Activated naive CD4-positive, alpha-beta T cell treated with anti-CD3 and anti-CD28 coated beads, Interleukin-2, amount 50 U/mL, for 24 hours (primary cell): ENCODE results near the gene RASD2.
A peak's percentile ranks its signal among the peaks of the same experiment; 100 is the strongest.
"Not testable (repeated sequence)": the region's sequence is repeated elsewhere in the genome, so short reads cannot be mapped to it uniquely, and the experiment has no call there.

Experiments used
- H3K27ac Mint-ChIP-seq: one replicate; pipeline ENCODE4 v1.8.0; 2021; ENCODE audit warnings: mild to moderate bottlenecking, mixed read lengths
- H3K27me3 Mint-ChIP-seq: one replicate; pipeline ENCODE4 v1.8.0; 2021; ENCODE audit warnings: mixed read lengths
- H3K36me3 Mint-ChIP-seq: one replicate; pipeline ENCODE4 v1.8.0; 2021; ENCODE audit warnings: mixed read lengths
- H3K4me1 Mint-ChIP-seq: one replicate; pipeline ENCODE4 v1.8.0; 2021; ENCODE audit warnings: mixed read lengths
- H3K4me3 Mint-ChIP-seq: one replicate; pipeline ENCODE4 v1.8.0; 2021; ENCODE audit warnings: mild to moderate bottlenecking, mixed read lengths
- H3K9me3 Mint-ChIP-seq: one replicate; pipeline ENCODE4 v1.8.0; 2021; ENCODE audit warnings: mixed read lengths

Gene RASD2

GRCh38 chr22:35540595-35541253 is at the start of gene RASD2:
Gene RASD2, plus strand, starts transcription at chr22:35540831. Its CDS starts 5,979 bp downstream, at chr22:35546810.
- Mint-ChIP-seq H3K36me3 (no peaks in the 10 kb centered on the region), H3K4me1 (peaks cover 12% of the 10 kb centered on the region), H3K4me3 (peak within 1 kb of the TSS; percentile 82), H3K27me3 (peaks cover 17% of the 10 kb centered on the region), H3K9me3 (no peaks in the 10 kb centered on the region), H3K27ac (no peak within 1 kb of the TSS)

- peaks cover 18% of the 10 kb centered on the region for H3K27me3 Mint-ChIP-seq
- H3K9me3 Mint-ChIP-seq, H3K4me1 Mint-ChIP-seq, H3K36me3 Mint-ChIP-seq, H3K4me3 Mint-ChIP-seq, H3K27ac Mint-ChIP-seq: not testable (repeated sequence)
These were observed 49.3 kb upstream of the RASD2 start for GRCh38 chr22:35491061-35491907.

GRCh38 chr22:35491908-35492380 is 48.7 kb upstream of the RASD2 start:
- Mint-ChIP-seq H3K36me3 (no peaks in the 10 kb centered on the region), H3K9me3 (no peaks in the 10 kb centered on the region), H3K27ac (no peak overlapping the region)

GRCh38 chr22:35493074-35493473 is 47.6 kb upstream of the RASD2 start:
- no peak overlapping the region for H3K27ac Mint-ChIP-seq
- peaks cover 17% of the 10 kb centered on the region for H3K27me3 Mint-ChIP-seq
- no peaks in the 10 kb centered on the region for H3K36me3 Mint-ChIP-seq
- no peaks in the 10 kb centered on the region for H3K4me1 Mint-ChIP-seq
- no peaks in the 10 kb centered on the region for H3K9me3 Mint-ChIP-seq
- H3K4me3 Mint-ChIP-seq, result no peak overlapping the region

More at GRCh38 chr22:35491908-35492380, 48.7 kb upstream of the RASD2 start:
- Mint-ChIP-seq H3K4me1 (no peaks in the 10 kb centered on the region), H3K27me3 (peaks cover 18% of the 10 kb centered on the region), H3K4me3 (no peak overlapping the region)

GRCh38 chr22:35495711-35496110 is 44.9 kb upstream of the RASD2 start:
- H3K4me1 Mint-ChIP-seq, H3K4me3 Mint-ChIP-seq, H3K9me3 Mint-ChIP-seq, H3K36me3 Mint-ChIP-seq, H3K27ac Mint-ChIP-seq: not testable (repeated sequence)
- peaks cover 23% of the 10 kb centered on the region for H3K27me3 Mint-ChIP-seq

- no peak overlapping the region for H3K27ac Mint-ChIP-seq
- no peaks in the 10 kb centered on the region for H3K9me3 Mint-ChIP-seq
- peaks cover 26% of the 10 kb centered on the region for H3K27me3 Mint-ChIP-seq
- H3K4me1 Mint-ChIP-seq, result no peaks in the 10 kb centered on the region
- no peaks in the 10 kb centered on the region for H3K36me3 Mint-ChIP-seq
- H3K4me3 Mint-ChIP-seq, result no peak overlapping the region
These were observed 43.8 kb upstream of the RASD2 start for GRCh38 chr22:35496768-35497312.

- Mint-ChIP-seq H3K4me3 (no peak overlapping the region), H3K9me3 (no peaks in the 10 kb centered on the region), H3K27ac (no peak overlapping the region), H3K36me3 (no peaks in the 10 kb centered on the region), H3K27me3 (peaks cover 31% of the 10 kb centered on the region), H3K4me1 (no peaks in the 10 kb centered on the region)
These were observed 42.4 kb upstream of the RASD2 start for GRCh38 chr22:35498026-35498800.

- H3K4me1 Mint-ChIP-seq, result no peaks in the 10 kb centered on the region
- H3K27me3 Mint-ChIP-seq, result peaks cover 21% of the 10 kb centered on the region
- no peak overlapping the region for H3K4me3 Mint-ChIP-seq
- H3K27ac Mint-ChIP-seq, result no peak overlapping the region
- no peaks in the 10 kb centered on the region for H3K9me3 Mint-ChIP-seq
- H3K36me3 Mint-ChIP-seq, result no peaks in the 10 kb centered on the region
These were observed 37.8 kb upstream of the RASD2 start for GRCh38 chr22:35502836-35503235.

- H3K4me3 Mint-ChIP-seq, result no peak overlapping the region
- H3K27me3 Mint-ChIP-seq, result peaks cover 14% of the 10 kb centered on the region
- H3K27ac Mint-ChIP-seq, result no peak overlapping the region
- H3K4me1 Mint-ChIP-seq, result no peaks in the 10 kb centered on the region
- no peaks in the 10 kb centered on the region for H3K9me3 Mint-ChIP-seq
- H3K36me3 Mint-ChIP-seq, result no peaks in the 10 kb centered on the region
These were observed 35.0 kb upstream of the RASD2 start for GRCh38 chr22:35505399-35506258.

- Mint-ChIP-seq H3K27me3 (peaks cover 14% of the 10 kb centered on the region), H3K9me3 (no peaks in the 10 kb centered on the region), H3K36me3 (no peaks in the 10 kb centered on the region)
These were observed 34.4 kb upstream of the RASD2 start for GRCh38 chr22:35506259-35506570.

GRCh38 chr22:35507851-35508250 is 32.8 kb upstream of the RASD2 start:
- H3K36me3 Mint-ChIP-seq, H3K27ac Mint-ChIP-seq, H3K9me3 Mint-ChIP-seq, H3K27me3 Mint-ChIP-seq, H3K4me3 Mint-ChIP-seq, H3K4me1 Mint-ChIP-seq: not testable (repeated sequence)

More at GRCh38 chr22:35506259-35506570, 34.4 kb upstream of the RASD2 start:
- no peak overlapping the region for H3K4me3 Mint-ChIP-seq
- no peaks in the 10 kb centered on the region for H3K4me1 Mint-ChIP-seq
- no peak overlapping the region for H3K27ac Mint-ChIP-seq

- H3K9me3 Mint-ChIP-seq, result no peaks in the 10 kb centered on the region
- H3K4me1 Mint-ChIP-seq, result no peaks in the 10 kb centered on the region
- H3K4me3 Mint-ChIP-seq, result no peak overlapping the region
- H3K27ac Mint-ChIP-seq, result no peak overlapping the region
- no peaks in the 10 kb centered on the region for H3K36me3 Mint-ChIP-seq
- peaks cover 2% of the 10 kb centered on the region for H3K27me3 Mint-ChIP-seq
These were observed 31.2 kb upstream of the RASD2 start for GRCh38 chr22:35509451-35509850.

GRCh38 chr22:35509960-35510359 is 30.7 kb upstream of the RASD2 start:
- no peaks in the 10 kb centered on the region for H3K36me3 Mint-ChIP-seq
- H3K9me3 Mint-ChIP-seq, result no peaks in the 10 kb centered on the region
- H3K27ac Mint-ChIP-seq, result no peak overlapping the region
- H3K4me1 Mint-ChIP-seq, result no peaks in the 10 kb centered on the region
- H3K27me3 Mint-ChIP-seq, result peaks cover 2% of the 10 kb centered on the region
- no peak overlapping the region for H3K4me3 Mint-ChIP-seq

- H3K9me3 Mint-ChIP-seq, result no peaks in the 10 kb centered on the region
- no peak overlapping the region for H3K27ac Mint-ChIP-seq
These were observed 30.1 kb upstream of the RASD2 start for GRCh38 chr22:35510481-35510934.

GRCh38 chr22:35510951-35511350 is 29.7 kb upstream of the RASD2 start:
- Mint-ChIP-seq H3K9me3 (no peaks in the 10 kb centered on the region), H3K27me3 (peaks cover 5% of the 10 kb centered on the region), H3K4me3 (no peak overlapping the region), H3K4me1 (no peaks in the 10 kb centered on the region), H3K36me3 (no peaks in the 10 kb centered on the region), H3K27ac (no peak overlapping the region)

More at GRCh38 chr22:35510481-35510934, 30.1 kb upstream of the RASD2 start:
- Mint-ChIP-seq H3K27me3 (peaks cover 5% of the 10 kb centered on the region), H3K4me3 (no peak overlapping the region), H3K36me3 (no peaks in the 10 kb centered on the region), H3K4me1 (no peaks in the 10 kb centered on the region)
